Tibial nerve (tissue), 4 donors: Measurements from ENCODE around the gene ASMTL. TPM values are rescaled to one million over a fixed set of nuclear protein-coding genes. Genes with fewer than 3 reads are reported as not detected.

Experiments
- DNase-seq, 2 donors: peaks; one replicate each; pipeline ENCODE4 v3.0.0-alpha.2; 2019; ENCODE audit warnings: low spot score in 2 of 2
- H3K27ac ChIP-seq, 4 donors: fragments of 200-600 bp; sonication (generic) in 3 of 4; one replicate each; pipeline ENCODE4 v1.5.1; 2017 to 2019; ENCODE audit warnings: mild to moderate bottlenecking in 1 of 4
- H3K27me3 ChIP-seq, 2 donors: fragments of 200-600 bp; sonication (generic) in 1 of 2; one replicate each; pipeline versions ENCODE4 v1.5.1 to v1.6.0; 2017 to 2019
- H3K36me3 ChIP-seq, 3 donors: fragments of 200-600 bp; sonication (generic); one replicate each; pipeline ENCODE4 v1.5.1; 2018 to 2019
- H3K4me1 ChIP-seq, 4 donors: fragments of 200-600 bp; sonication (generic) in 3 of 4; one replicate each; pipeline ENCODE4 v1.5.1; 2017 to 2019
- H3K4me3 ChIP-seq, 4 donors: fragments of 200-600 bp; sonication (generic) in 3 of 4; one replicate each; pipeline ENCODE4 v1.5.1; 2017 to 2019; ENCODE audit warnings: mild to moderate bottlenecking in 1 of 4, moderate library complexity in 1 of 4
- H3K9me3 ChIP-seq, 4 donors: fragments of 200-600 bp; sonication (generic) in 3 of 4; one replicate each; pipeline ENCODE4 v1.5.1; 2017 to 2019
- EP300 ChIP-seq, 2 donors: sonication (generic); formaldehyde crosslinking; IDR thresholded peaks; one replicate each; pipeline ENCODE4 v1.6.1; 2017; ENCODE audit warnings: antibody characterized with exemption in 2 of 2, mild to moderate bottlenecking in 1 of 2
- POLR2A ChIP-seq, 2 donors: fragments of 450-650 bp; IDR thresholded peaks; one replicate each; pipeline ENCODE4 v1.6.1; 2017; ENCODE audit warnings: antibody characterized with exemption in 2 of 2, mild to moderate bottlenecking in 2 of 2, moderate library complexity in 2 of 2
- WGBS, 2 donors: methylation state at CpG; one replicate each; pipeline ENCODE4 v1.1.5; 2018; 5-methylcytosine and 5-hydroxymethylcytosine counted together
- total RNA-seq, 4 donors: library from RNA; depleted of rRNA; stranded (reverse); fragments of >200 nt; gene quantifications; one replicate each; pipeline ENCODE4 v1.1.0, GENCODE V29; 2016
- TF ChIP-seq, protein P1 (sequence below), 5 experiments: fragments of 200-600 bp in 3 of 5; fragments of 450-650 bp in 2 of 5; sonication (generic) in 3 of 5; IDR thresholded peaks; one replicate each; pipeline ENCODE4 v1.5.1; 2016 to 2019; ENCODE audit warnings: antibody characterized with exemption in 5 of 5, mild to moderate bottlenecking in 3 of 5, moderate library complexity in 2 of 5

Gene ASMTL
- total RNA-seq, 4 donors from 2014 or later = 25.1 to 47.2 (median 43.3) TPM

DNA sequence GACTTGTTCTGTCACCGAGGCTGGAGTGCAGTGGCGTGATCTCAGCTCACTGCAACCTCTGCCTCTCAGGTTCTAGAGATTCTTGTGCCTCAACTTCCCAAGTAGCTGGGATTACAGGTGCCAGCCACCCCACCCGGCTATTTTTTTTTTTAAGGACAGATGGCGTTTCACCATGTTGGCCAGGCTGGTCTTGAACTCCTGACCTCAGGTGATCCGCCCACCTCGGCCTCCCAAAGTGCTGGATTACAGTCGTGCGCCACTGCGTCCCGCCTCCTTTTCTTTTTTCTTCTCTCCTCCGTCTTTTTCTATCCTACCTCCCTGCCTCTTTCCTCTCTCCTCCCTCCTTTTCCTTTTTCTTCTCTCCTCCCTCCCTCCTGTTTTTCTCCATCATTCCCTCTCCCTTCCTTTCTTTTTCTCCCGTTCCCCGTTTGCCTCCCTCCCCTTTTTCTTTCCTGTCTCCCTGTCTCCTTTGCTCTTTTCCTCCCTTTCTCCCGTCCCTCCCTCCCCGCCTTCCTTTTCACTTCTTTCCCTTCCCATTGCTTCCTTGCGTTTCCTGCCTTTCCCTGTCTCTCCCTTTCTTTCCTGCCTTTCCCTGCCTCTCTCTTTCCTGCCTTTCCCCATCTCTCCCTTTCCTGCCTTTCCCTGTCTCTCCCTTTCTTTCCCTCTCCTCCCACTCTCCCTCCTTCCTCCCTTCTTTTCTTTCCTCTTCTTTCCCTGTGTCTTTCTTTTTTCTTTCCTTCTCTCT lies 58.7 kb downstream of the ASMTL start:
- Histone ChIP-seq H3K36me3 (peaks cover 0 to 46% (median 6%) of the 10 kb centered on the region in 3 donors), H3K4me1 (peaks cover 0 to 47% (median 21%) of the 10 kb centered on the region in 4 donors), H3K9me3 (no peaks in the 10 kb centered on the region), H3K4me3 (peak overlapping the region in 1 of 4 donors; percentile 89), H3K27ac (peak overlapping the region in 3 of 4 donors; percentile 56 to 96 (median 96)), H3K27me3 (no peaks in the 10 kb centered on the region)
- TF ChIP-seq POLR2A (IDR thresholded peaks at IDR 0.05) = no peak
- TF ChIP-seq EP300 (IDR thresholded peaks at IDR 0.05) = no peak
- TF ChIP-seq, protein P1, sequence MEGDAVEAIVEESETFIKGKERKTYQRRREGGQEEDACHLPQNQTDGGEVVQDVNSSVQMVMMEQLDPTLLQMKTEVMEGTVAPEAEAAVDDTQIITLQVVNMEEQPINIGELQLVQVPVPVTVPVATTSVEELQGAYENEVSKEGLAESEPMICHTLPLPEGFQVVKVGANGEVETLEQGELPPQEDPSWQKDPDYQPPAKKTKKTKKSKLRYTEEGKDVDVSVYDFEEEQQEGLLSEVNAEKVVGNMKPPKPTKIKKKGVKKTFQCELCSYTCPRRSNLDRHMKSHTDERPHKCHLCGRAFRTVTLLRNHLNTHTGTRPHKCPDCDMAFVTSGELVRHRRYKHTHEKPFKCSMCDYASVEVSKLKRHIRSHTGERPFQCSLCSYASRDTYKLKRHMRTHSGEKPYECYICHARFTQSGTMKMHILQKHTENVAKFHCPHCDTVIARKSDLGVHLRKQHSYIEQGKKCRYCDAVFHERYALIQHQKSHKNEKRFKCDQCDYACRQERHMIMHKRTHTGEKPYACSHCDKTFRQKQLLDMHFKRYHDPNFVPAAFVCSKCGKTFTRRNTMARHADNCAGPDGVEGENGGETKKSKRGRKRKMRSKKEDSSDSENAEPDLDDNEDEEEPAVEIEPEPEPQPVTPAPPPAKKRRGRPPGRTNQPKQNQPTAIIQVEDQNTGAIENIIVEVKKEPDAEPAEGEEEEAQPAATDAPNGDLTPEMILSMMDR (IDR thresholded peaks at IDR 0.05) = no peak
- WGBS, 2 donors = 46 to 48% methylated on average over 16 of the region's 16 CpGs
- DNase-seq = no peak

DNA sequence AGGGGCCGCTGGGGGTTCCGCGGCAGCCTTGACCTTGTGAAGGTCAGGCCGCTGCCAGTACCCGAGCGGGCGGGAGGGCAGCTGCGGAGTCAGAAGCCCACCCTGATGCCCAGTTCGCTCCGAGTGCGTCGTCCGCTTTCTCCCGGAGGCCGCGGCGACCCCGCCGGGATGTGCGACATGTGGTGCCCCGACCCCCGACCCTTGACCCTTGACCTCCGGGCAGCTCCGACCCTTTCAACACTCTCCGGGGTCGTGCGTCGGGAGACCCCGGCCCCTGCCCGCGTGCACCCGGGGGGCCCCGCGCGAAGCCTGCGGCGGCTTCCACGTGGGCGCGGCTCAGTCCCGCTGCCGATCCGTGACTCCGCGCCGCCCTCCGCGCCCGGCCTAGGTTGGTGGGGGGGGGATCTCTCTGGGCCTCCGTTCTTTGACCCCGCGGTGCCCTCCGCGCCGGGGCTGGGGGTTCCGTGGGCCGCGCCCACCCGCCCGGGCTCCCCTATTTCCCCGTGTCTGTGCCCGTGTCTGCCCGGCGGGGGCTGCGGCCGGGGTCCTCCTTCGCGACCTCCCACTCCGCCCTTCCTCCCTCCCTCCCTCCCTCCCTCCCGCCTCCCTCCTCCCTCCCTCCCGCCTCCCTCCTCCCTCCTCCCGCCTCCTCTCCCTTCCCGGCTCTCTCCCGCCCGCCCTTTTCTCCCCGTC lies 60.2 kb downstream of the ASMTL start:
- no peaks in the 10 kb centered on the region for H3K9me3 ChIP-seq
- DNase-seq = peak; percentile 52 to 68
- peaks cover 0 to 46% (median 19%) of the 10 kb centered on the region in 3 donors for H3K36me3 ChIP-seq
- H3K4me1 ChIP-seq = peaks cover 0 to 62% (median 23%) of the 10 kb centered on the region in 4 donors
- TF ChIP-seq, protein P1 (IDR thresholded peaks at IDR 0.05) = no peak
- peak in 1 of 2 donors; percentile 21 for TF ChIP-seq POLR2A (IDR thresholded peaks at IDR 0.05)
- peak in 1 of 2 donors; percentile 71 for TF ChIP-seq EP300 (IDR thresholded peaks at IDR 0.05)
- peak overlapping the region; percentile 48 to 100 (median 92) for H3K4me3 ChIP-seq
- no peaks in the 10 kb centered on the region for H3K27me3 ChIP-seq
- WGBS, 2 donors = 0 to 1% methylated on average over 32 to 73 of the region's 76 CpGs
- H3K27ac ChIP-seq = peak overlapping the region; percentile 96 to 98 (median 97)

DNA sequence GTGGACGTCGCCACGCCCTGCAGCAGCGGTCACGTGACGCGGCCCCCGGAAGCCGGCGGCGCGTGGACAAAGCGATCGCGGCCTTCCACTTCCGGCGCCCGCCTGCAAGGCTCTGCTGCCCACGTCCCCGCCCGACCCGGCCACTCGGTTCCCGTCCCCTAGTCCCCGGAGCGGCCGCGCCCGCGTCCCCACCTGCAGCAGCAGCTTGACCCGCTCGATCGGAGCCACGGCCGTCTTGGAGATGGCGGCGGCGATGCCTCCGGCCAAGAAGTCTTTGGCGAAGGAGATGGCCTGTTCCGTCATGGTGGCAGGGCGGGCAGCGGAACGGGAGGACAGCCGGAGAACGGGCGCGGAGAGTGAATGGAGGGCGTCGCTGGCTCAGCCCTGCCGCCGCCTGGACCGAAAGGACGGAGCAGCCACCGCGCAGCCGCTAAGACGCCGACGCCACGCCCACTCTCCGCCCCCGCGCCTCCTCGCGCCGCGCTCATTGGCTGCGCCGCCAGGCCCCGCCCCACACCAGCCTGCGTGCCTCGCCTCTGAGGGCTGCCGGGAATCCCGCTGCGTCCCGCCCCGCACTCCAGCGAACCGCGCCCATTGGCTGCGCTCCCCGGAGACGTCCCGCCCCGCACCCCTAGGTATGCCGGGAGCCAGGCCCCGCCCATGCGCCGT lies 60.9 kb downstream of the ASMTL start, which contains the start of gene SLC25A6:
SLC25A6 (minus strand) TSS at position 407 of the 669 bp plus-strand sequence; CDS start at position 303, 104 bp downstream.
- Histone ChIP-seq H3K4me1 (peaks cover 0 to 62% (median 23%) of the 10 kb centered on the region in 4 donors), H3K27me3 (no peaks in the 10 kb centered on the region), H3K9me3 (no peaks in the 10 kb centered on the region), H3K27ac (peak within 1 kb of the TSS; percentile 96 to 98 (median 97)), H3K4me3 (peak within 1 kb of the TSS; percentile 85 to 100 (median 92)), H3K36me3 (peaks cover 0 to 46% (median 26%) of the 10 kb centered on the region in 3 donors)
- WGBS, 2 donors = 0 to 1% methylated on average over 9 to 53 of the region's 90 CpGs
- peak; percentile 96 to 97 for DNase-seq
- TF ChIP-seq POLR2A (IDR thresholded peaks at IDR 0.05) (peak; percentile 86 to 87), EP300 (IDR thresholded peaks at IDR 0.05) (peak; percentile 40 to 82)
- TF ChIP-seq, protein P1 (IDR thresholded peaks at IDR 0.05) = peak in 2 of 5 experiments; percentile 8 to 61

DNA sequence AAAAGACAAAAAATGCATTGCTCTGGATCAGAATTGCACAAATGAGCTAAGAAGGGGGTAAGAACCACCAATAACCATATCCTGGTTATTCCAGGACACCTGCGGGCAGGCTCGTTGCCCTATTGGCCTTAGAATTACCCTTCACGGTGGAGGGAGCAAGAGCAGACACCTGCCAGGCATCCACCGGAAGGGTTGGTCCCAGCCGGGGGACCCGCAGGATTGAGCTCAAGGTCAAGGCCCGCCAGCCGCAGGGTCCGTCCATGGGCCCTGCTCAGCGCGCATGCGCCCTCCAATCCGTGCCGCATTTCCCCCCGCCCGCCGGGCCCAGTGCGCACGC lies 61.4 kb downstream of the ASMTL start:
- Histone ChIP-seq H3K4me3 (peak overlapping the region; percentile 85 to 100 (median 92)), H3K27me3 (no peaks in the 10 kb centered on the region), H3K4me1 (peaks cover 0 to 62% (median 23%) of the 10 kb centered on the region in 4 donors), H3K27ac (peak overlapping the region; percentile 83 to 98 (median 96)), H3K36me3 (peaks cover 0 to 46% (median 31%) of the 10 kb centered on the region in 3 donors), H3K9me3 (no peaks in the 10 kb centered on the region)
- no peak for TF ChIP-seq EP300 (IDR thresholded peaks at IDR 0.05)
- no peak for TF ChIP-seq POLR2A (IDR thresholded peaks at IDR 0.05)
- TF ChIP-seq, protein P1 (IDR thresholded peaks at IDR 0.05) = no peak
- DNase-seq = no peak
- 0% methylated on average over 4 to 19 of the region's 19 CpGs for WGBS, 2 donors
